OCI-LY3 (cell line): ENCODE data around the gene SH2D3A.

Experiments
- EZH2phosphoT487 ChIP-seq: fragments of 200-600 bp; shearing (Covaris generic); IDR thresholded peaks from 2 replicates; pipeline ENCODE4 v1.6.1; 2018; ENCODE audit warnings: antibody characterized with exemption, mixed run types, low read depth
- TF ChIP-seq, protein P1 (sequence below): fragments of 200-600, 300-600 bp; sonication (generic); IDR thresholded peaks from 2 replicates; pipeline ENCODE4 v1.5.1; 2014; ENCODE audit warnings: antibody characterized with exemption, low read length, low read depth

GRCh38 chr19:6787393-6787792 is 20.2 kb upstream of the SH2D3A start:
- TF ChIP-seq, protein P1, sequence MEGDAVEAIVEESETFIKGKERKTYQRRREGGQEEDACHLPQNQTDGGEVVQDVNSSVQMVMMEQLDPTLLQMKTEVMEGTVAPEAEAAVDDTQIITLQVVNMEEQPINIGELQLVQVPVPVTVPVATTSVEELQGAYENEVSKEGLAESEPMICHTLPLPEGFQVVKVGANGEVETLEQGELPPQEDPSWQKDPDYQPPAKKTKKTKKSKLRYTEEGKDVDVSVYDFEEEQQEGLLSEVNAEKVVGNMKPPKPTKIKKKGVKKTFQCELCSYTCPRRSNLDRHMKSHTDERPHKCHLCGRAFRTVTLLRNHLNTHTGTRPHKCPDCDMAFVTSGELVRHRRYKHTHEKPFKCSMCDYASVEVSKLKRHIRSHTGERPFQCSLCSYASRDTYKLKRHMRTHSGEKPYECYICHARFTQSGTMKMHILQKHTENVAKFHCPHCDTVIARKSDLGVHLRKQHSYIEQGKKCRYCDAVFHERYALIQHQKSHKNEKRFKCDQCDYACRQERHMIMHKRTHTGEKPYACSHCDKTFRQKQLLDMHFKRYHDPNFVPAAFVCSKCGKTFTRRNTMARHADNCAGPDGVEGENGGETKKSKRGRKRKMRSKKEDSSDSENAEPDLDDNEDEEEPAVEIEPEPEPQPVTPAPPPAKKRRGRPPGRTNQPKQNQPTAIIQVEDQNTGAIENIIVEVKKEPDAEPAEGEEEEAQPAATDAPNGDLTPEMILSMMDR, result no peak
- TF ChIP-seq EZH2phosphoT487, result no peak
